PC-3 (cell line): ENCODE measurements around the gene R3HDM2.

Experiments used
- EZH2 ChIP-seq: fragments of 300-600 bp; sonication (generic); IDR thresholded peaks from one replicate; pipeline ENCODE4 v1.6.1; 2017; ENCODE audit warnings: antibody characterized with exemption, mild to moderate bottlenecking, low read length; ENCODE audit not compliant: unreplicated experiment
- EZH2phosphoT487 ChIP-seq: fragments of 300-600 bp; sonication (generic); IDR thresholded peaks from 2 replicates; pipeline ENCODE4 v1.6.1; 2018; ENCODE audit warnings: mild to moderate bottlenecking, antibody characterized with exemption, low read length, borderline replicate concordance
- TF ChIP-seq, protein P1 (sequence below): fragments of 300-600 bp; sonication (generic); conservative IDR thresholded peaks from 2 replicates; pipeline ENCODE4 v1.5.1; 2017; ENCODE audit warnings: antibody characterized with exemption, low read depth, mild to moderate bottlenecking, low read length

DNA sequence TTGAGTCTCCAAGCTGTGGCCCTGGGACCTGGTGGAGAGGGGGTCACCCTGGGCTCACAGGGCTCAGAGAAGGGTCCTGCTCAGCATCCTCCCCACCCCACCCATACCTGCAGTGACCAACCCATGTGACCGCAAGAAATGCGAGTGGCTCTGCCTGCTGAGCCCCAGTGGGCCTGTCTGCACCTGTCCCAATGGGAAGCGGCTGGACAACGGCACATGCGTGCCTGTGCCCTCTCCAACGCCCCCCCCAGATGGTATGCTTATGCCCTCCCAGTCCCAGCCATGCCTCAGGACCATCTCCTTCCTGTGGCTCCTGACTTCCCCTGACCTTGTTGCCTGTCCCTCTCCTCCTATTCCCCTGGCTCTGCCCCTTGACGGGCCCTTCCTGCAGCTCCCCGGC lies 220.9 kb downstream of the R3HDM2 start:
- TF ChIP-seq EZH2 (no peak), EZH2phosphoT487 (no peak)
- TF ChIP-seq, protein P1, sequence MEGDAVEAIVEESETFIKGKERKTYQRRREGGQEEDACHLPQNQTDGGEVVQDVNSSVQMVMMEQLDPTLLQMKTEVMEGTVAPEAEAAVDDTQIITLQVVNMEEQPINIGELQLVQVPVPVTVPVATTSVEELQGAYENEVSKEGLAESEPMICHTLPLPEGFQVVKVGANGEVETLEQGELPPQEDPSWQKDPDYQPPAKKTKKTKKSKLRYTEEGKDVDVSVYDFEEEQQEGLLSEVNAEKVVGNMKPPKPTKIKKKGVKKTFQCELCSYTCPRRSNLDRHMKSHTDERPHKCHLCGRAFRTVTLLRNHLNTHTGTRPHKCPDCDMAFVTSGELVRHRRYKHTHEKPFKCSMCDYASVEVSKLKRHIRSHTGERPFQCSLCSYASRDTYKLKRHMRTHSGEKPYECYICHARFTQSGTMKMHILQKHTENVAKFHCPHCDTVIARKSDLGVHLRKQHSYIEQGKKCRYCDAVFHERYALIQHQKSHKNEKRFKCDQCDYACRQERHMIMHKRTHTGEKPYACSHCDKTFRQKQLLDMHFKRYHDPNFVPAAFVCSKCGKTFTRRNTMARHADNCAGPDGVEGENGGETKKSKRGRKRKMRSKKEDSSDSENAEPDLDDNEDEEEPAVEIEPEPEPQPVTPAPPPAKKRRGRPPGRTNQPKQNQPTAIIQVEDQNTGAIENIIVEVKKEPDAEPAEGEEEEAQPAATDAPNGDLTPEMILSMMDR, result no peak
